AG10803 (cell line): ENCODE data around the gene WNT9B.

Experiments used
- DNase-seq: peaks from one replicate; pipeline ENCODE4 v3.0.0; 2010; ENCODE audit warnings: low read depth
- H3K4me3 ChIP-seq: 2 replicates; pipeline ENCODE4 v1.5.1; 2011; ENCODE audit warnings: mild to moderate bottlenecking, low read length, control low read depth
- TF ChIP-seq, protein P1 (sequence below): conservative IDR thresholded peaks from 2 replicates; pipeline ENCODE4 v1.5.1; 2011; ENCODE audit warnings: mild to moderate bottlenecking, low read length, control low read depth, inconsistent platforms

The WNT9B gene

DNA sequence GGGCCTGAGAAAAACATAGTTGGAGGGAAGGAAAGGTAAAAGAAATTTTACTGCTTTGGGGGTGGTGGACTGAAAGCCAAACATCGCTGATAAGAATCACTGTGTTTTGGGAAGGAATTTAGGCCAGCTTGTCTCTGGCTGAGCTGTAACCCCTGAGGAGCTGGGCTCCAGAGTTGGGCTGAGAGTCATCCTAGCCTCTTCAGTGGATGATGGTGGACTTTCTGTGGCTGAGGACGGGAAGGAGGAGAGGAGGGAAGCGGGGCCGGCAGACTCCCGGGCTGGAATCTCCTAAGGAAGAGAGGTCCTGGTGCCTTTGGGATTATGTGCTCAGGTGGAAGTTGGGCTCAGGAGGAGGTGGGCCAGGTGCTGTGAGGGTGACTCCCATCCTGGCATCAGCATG lies 8.6 kb downstream of the WNT9B start:
- H3K4me3 ChIP-seq: no peak overlapping the region
- TF ChIP-seq, protein P1, sequence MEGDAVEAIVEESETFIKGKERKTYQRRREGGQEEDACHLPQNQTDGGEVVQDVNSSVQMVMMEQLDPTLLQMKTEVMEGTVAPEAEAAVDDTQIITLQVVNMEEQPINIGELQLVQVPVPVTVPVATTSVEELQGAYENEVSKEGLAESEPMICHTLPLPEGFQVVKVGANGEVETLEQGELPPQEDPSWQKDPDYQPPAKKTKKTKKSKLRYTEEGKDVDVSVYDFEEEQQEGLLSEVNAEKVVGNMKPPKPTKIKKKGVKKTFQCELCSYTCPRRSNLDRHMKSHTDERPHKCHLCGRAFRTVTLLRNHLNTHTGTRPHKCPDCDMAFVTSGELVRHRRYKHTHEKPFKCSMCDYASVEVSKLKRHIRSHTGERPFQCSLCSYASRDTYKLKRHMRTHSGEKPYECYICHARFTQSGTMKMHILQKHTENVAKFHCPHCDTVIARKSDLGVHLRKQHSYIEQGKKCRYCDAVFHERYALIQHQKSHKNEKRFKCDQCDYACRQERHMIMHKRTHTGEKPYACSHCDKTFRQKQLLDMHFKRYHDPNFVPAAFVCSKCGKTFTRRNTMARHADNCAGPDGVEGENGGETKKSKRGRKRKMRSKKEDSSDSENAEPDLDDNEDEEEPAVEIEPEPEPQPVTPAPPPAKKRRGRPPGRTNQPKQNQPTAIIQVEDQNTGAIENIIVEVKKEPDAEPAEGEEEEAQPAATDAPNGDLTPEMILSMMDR: no peak
- no peak for DNase-seq

DNA sequence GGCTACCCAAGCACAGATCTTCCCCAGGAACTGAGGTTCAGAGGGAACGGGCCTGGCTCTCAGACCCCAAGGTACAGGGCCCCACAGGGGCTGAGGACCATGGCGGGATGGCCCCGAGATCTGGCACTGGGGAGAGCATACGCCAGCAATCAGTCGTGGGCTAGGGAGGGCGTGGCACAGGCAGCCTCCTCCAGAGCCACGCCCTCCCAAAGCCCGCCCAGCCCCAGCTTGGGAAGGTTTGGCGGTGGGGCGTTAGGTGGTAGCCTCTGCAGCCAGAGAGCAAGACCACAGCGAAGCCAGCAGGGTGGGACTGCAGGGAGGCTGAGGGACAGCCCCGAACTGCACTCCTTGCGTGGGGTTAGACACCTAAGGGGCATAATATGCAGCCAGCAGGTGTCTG lies 11.6 kb downstream of the WNT9B start:
- TF ChIP-seq, protein P1: no peak
- H3K4me3 ChIP-seq: no peak overlapping the region
- no peak for DNase-seq

DNA sequence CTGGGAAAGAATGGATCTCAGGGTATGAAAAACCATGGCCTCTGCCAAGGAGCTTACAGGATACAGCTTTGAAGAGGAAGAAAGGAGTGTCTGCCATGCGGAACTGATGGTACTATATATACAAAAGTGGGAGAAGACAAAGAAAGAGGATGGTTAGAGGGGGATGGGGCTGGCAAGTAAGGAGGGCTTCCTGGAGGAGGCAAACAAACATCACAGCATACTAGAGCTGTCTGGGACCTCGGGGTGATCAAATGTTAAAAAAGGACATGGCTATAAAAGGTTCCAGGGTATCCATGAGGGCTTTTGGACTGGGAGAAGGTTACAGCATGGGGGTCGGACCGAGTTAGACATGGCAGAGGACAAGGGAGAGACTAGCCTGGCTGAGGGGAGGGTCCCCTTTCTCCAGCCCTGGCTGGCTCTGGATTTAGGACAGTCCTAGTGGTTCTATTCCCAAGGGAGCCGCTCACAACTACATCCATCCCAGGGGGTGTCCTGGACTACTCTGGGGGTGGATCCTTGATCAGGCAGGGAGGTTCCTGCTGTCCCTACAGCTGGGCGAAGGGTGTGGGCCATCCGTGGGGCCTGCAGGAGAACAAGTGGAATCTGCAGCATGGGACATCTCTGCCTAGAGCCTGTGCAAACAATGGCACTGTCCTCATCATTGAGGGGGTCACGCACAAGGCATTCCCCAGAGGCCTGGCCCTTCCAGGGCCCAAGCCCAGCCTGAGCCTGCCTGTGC lies 12.2 kb downstream of the WNT9B start:
- no peak overlapping the region for H3K4me3 ChIP-seq
- TF ChIP-seq, protein P1: no peak
- DNase-seq: no peak

DNA sequence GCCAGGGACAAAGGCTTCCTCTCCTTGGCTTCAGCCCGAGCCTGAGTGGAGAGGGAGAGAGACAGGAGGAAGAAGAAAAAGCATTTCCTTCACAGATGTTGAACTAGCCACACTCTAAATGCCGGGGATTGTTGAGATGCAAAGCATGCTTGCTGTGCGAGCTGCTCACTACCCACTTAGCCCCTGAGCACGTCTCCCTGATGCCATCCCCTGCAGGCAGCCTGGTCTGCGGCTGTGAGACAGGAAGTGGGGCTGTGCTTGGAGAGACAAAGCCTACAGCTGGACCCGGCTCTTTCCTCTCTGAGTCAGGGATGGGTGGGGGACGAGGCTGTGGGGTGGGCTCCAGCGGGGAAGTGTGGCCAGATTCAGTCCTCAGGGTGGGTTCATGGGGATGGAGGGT lies 13.7 kb downstream of the WNT9B start:
- TF ChIP-seq, protein P1: no peak
- no peak overlapping the region for H3K4me3 ChIP-seq
- DNase-seq: peak; percentile 86

DNA sequence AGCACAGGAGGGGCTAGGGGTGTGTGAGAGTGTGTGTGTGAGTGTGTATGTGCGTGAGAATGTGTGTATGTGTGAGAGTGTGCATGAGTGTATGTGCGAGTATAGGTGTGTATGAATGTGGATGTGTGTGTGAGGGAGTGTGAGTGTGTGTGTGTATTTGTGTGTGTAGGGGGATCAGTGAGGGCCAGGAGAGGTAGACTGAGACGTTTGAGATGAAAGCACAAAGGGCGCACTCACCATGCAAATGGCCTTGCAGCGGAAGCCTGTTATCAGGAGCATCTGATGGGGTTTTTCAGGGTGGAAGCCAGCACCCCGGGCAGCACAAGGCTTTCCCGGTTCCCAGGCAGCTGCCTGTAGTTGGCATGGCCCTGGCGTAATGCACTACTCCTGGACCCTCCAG lies 14.9 kb downstream of the WNT9B start:
- no peak for DNase-seq
- TF ChIP-seq, protein P1: no peak
- H3K4me3 ChIP-seq: no peak overlapping the region

DNA sequence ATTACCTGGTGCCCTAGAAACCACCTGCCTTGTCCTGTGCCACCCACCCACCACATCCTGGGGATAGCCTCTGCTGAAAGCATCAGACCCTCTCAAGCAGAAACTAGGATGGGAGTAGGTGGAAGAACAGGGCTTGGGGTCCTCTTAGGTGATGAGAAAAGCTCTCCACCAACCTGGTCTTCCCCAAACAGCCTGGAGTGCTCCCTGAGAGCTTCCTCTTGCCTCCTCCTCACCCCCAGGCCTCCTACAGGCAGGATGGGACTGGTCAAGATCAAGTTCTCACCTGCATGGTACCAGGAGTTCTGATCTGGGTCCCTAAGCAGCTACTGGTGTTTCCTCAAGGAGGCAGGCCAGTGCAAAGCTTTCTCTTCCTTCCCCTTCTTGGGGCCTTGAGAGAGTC lies 15.4 kb downstream of the WNT9B start:
- H3K4me3 ChIP-seq: no peak overlapping the region
- DNase-seq: no peak
- TF ChIP-seq, protein P1: no peak

DNA sequence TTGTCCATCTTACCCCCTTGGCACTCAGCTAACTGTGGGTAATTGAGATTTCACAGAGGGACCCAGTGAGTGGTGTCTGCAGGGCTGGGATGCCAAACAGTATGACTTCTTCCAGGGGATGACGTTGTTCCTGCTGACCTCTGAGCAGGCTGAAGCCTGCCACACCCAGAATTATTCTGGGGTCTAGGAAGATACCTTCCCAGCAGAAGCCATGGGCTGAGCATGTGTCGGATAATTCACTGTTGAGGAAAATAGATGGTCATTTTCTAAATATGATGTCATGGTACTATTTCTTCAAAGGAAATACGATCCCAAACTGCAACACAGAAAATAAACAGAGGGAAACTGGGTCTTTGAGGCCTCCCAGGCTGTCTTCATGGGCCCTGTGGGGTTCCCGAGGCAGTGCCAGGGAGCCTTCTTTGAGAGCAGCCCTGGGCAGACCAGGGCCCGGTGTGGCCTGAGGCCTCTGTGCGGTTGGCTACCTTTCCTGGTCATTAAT lies 17.4 kb downstream of the WNT9B start:
- H3K4me3 ChIP-seq: no peak overlapping the region
- no peak for DNase-seq
- TF ChIP-seq, protein P1: no peak
